Stimulated activated CD8-positive, alpha-beta memory T cell treated with anti-CD3 and anti-CD28 coated beads, Interleukin-4, amount 100 ng/mL, for 48 hours (primary cell): ENCODE data around the gene CCDC150.
A peak's percentile ranks its signal among the peaks of the same experiment; 100 is the strongest.
"Not testable (repeated sequence)": the region's sequence is repeated elsewhere in the genome, so short reads cannot be mapped to it uniquely, and the experiment has no call there.

Experiments
- DNase-seq: peaks from one replicate; pipeline ENCODE4 v3.0.0-alpha.2; 2020

Gene CCDC150

DNA sequence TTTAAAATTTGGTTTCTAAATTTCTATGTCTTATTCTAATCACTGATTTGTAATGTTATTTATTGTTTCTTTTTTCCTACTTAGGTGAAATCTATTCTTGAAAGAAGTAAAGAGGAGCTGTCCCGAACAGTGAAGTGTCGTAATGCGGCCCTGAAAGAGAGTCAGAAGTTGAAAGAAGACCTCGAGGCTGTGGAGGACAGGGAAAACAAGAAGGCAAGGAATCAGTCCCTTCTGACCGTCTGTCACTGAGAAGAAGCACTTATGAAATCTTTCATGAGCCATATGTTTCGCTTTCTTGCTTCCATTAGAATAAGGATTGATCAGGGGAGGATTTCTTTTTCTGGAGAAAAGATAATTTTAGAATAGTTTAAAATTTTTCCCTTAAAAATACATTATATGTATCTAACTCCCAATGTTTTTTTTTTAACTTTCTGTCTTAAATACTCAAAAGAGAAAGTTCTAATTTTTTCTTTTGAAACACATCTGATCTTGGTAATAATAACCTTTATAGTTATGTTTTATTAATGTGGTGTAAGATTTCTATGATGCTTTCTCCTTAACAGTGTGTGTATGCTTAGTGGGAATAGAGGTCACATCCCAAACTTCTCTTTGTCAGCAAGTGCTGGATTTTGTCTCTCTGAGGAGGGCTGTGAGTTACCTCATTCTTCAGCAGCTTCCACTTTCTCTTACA, 79.0 kb downstream of the CCDC150 start:
- no peak for DNase-seq

GRCh38 chr2:196719110-196719872, 79.8 kb downstream of the CCDC150 start:
- no peak for DNase-seq

- DNase-seq, result no peak
Observed at GRCh38 chr2:196723571-196723970, 84.1 kb downstream of the CCDC150 start.

GRCh38 chr2:196725218-196725617, 85.7 kb downstream of the CCDC150 start:
- DNase-seq, result no peak

GRCh38 chr2:196725882-196726281, 86.4 kb downstream of the CCDC150 start:
- DNase-seq, result no peak

DNA sequence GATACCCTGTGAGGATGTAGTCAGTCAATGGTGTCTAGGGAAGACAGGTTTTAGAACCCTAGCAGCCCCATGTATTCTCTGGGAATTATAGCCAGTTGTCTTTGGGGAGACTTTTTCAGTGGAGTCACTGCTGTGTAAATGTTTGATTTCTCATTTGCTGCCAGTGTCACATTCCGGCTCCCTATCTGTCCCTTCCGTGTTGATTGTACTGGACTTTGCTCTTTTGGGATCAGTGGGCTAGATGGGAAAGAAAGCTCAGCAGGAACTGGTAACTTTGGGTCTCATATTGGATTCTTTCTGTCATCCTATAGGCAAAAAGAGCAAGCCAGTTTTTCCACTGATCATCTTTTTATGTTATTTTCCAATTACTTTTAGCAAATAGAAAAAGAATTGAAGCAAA, 89.9 kb downstream of the CCDC150 start:
- DNase-seq, result no peak

DNA sequence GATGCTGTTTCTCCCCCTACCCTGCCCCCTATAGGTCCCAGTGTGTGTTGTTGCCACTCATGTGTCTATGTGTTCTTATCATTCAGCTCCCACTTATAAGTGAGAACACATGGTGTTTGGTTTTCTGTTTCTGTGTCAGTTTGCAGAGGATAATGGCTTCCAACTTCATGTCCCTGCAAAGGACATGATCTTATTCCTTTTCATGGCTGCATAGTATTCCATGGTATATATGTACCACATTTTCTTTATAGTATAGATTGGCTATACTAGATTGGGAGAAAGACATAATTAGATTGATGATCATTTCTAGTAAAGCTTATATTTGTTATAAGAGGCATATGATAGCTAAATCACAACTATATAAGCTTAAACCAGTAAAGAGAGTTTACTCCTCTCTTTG, 97.1 kb downstream of the CCDC150 start:
- DNase-seq, result not testable (repeated sequence)

DNA sequence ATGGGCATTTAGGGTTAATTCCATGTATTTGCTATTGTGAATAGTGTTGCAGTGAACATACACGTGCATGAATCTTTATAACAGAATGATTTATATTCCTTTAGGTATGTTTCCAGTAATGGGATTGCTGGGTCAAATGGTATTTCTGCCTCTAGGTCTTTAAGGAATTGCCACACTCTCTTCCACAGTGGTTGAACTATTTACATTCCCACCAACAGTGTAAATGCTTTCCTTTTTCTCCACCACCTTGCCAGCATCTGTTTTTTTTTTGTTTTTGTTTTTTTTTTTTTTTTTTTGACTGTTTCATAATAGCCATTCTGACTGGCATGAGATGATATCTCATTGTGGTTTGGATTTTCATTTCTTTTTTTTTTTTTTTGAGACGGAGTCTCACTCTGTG, 97.5 kb downstream of the CCDC150 start:
- DNase-seq, result no peak

DNA sequence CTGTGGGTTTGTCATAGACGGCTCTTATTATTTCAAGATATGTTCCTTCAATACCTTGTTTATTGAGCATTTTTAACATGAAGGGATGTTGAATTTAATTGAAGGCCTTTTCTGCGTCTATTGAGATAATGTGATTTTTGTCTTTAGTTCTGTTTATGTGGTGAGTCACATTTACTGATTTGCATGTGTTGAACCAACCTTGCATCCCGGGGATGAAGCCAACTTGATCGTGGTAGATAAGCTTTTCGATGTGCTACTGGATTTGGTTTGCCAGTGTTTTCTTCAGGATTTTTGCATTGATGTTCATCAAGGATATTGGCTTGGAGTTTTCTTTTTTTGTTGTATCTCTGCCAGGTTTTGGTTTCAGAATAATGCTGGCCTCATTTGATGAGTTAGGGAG, 99.5 kb downstream of the CCDC150 start:
- no peak for DNase-seq

- DNase-seq, result no peak
Observed at GRCh38 chr2:196742216-196742615, 102.7 kb downstream of the CCDC150 start.

DNA sequence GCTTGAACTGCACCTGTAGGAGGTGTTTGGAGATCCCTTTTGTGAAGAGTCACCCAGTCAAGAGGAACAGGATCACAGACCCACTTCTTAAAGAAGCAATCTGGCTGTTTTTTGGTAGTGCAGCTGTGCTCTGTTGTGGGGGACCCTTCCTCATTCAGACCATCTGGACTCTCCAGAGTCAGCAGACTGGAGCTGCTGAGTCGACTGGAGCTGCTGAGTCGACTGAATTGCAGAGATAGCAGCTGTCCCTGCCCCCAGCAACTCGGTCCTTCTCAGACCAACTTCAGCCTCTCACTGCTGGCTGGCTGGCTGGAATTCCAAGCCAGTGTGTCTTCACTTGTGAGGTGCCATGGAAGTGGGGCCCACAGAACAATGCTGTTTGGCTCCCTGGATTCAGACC, 103.2 kb downstream of the CCDC150 start:
- no peak for DNase-seq

- no peak for DNase-seq
Observed at GRCh38 chr2:196743165-196743564, 103.7 kb downstream of the CCDC150 start.

DNA sequence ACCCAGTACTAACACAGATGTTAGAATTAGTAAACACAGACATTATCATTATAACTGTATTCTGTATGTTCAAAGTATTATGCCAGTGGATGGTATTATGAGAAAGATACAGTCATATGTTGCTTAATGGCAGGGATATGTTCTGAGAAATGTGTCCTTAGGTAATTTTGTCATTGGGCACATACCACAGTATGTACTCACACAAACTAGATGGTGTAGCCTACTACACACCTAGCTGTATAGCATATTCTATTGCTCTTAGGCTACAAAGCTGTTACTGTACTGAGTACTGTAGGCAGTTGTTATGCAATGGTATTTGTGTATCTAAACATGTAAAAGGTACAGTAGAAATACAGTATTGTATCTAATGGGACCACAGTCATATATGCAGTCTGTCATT, 106.2 kb downstream of the CCDC150 start:
- DNase-seq, result no peak

DNA sequence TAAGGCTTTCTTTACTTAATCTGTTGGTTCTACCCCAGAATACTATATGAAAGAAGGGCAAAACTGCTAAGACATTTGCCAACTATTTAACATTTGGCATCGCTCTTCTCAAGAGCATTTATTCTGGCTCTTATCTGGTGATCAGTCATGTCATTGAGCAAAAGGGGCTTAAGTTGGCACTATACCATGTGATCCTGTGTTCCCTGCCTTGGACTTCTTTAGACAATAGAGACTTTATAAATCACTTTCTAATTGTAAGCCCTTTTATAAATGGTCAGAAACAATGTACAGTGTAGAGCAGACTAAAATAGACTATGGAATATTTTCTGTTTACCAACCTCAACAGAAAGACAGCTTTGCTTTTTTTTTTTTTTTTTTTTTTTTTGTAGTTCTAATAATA, 107.9 kb downstream of the CCDC150 start:
- no peak for DNase-seq

- no peak for DNase-seq
Observed at GRCh38 chr2:196748123-196748522, 108.6 kb downstream of the CCDC150 start.

- no peak for DNase-seq
Observed at GRCh38 chr2:196750291-196750923, 110.9 kb downstream of the CCDC150 start.

GRCh38 chr2:196750977-196751631, 111.6 kb downstream of the CCDC150 start:
- DNase-seq, result peak; percentile 79

- DNase-seq, result no peak
Observed at GRCh38 chr2:196758474-196759377, 119.2 kb downstream of the CCDC150 start.

- no peak for DNase-seq
Observed at GRCh38 chr2:196759378-196759706, 119.8 kb downstream of the CCDC150 start.

GRCh38 chr2:196767101-196767500, 127.6 kb downstream of the CCDC150 start:
- no peak for DNase-seq
